ENCODE results near the gene CGNL1.

Gene CGNL1

GRCh38 chr15:57548835-57549234 is 172.5 kb downstream of the CGNL1 start:
- no peak for DNase-seq (ENCODE audit: low spot score)

DNA sequence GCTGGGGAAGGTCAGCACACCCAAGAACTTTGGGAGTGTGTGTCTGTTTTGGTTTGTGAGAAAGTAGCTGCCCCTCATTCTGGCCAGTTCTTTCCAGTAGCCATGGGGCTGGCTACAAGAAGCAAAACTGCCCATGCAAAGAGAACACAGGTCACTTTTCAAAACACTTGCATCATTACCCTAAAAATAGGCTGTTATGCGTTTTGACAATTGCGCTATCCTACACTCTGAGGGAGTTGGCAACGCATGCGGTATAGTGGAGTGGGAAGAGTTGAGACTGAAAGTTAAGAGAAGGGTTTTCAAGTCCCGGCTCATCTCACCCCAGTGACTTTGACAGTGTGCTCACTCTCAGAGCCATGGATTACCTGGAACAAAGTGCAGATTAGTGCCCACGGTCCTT is 173.6 kb downstream of the CGNL1 start:
- DNase-seq (ENCODE audit: low spot score): no peak

DNA sequence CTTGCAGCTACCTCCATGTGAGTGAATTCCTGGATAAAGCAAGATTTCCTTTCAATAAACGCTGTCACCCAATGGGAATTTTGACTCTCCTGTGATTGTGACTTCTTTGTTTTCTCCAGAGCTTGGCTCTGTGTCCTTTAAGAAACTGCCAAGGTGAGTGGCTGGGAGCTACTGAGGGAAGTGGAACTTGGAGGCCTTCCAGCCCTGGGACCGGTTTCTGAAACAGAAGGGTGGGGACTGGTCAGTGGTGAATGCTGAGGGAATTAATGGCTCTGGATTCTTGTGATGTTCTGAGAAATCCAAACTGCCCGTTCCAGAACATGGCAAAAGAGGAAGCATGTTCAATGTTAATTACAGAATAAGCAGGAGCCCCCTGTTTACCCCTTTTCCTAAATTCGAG is 174.3 kb downstream of the CGNL1 start:
- no peak for DNase-seq (ENCODE audit: low spot score)

GRCh38 chr15:57551715-57552677 is 175.7 kb downstream of the CGNL1 start:
- DNase-seq (ENCODE audit: low spot score): no peak

GRCh38 chr15:57552678-57553334 is 176.5 kb downstream of the CGNL1 start:
- DNase-seq (ENCODE audit: low spot score): no peak

GRCh38 chr15:57553526-57553925 is 177.2 kb downstream of the CGNL1 start:
- DNase-seq (ENCODE audit: low spot score): no peak

DNA sequence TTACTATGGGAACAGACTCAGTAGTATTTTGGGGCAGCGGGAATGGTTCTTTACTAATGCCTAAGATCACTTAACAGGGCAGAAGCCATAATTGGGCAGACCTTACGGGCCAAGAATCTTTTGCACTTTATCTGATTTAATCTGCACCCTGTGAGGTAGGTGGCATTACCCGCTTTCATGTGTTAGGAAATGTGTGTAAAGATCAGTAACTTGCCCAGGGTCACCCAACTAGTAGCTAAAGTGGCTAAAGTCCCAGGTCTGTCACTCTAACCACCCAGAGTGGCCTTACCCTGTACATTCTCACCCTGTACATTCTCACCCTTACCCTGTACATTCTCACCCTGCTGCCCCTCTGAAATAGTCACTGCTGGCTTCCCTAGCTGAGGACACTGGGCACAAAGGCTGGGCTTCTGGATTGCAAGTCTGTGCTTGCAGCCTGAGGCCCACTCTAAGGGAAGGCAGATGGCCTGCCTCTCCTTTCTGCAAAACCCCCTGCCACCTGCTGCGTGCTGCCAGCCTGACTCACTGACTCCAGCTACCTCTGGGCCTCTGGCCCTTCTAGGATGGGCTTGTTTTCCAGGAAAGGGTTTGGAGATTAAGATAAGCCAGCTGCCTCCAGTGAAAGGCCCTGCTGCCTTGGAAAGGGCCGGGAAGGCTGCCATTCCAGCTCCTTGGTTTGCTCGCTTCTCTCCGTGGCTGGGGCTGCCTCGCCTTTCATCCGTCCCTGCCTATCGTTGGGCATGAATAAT is 177.9 kb downstream of the CGNL1 start:
- DNase-seq (ENCODE audit: low spot score): no peak

DNA sequence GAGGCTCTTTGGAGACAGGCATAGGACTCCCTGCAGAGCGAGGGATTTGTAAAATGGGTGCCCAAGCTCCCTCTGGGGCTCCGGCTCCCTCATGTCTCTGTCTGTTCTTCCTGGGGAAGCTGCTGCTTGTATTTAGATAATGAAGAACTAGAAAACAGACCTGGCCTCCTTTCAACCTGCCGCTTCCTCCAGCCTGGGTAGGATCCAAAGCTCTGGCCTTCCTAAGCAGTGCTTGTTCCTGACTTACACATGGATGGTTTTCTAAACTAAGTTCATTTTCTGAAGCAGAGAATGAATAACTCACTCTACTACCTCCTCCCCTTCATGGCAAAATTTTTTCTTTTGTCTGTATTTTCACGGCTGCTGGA is 178.5 kb downstream of the CGNL1 start:
- DNase-seq (ENCODE audit: low spot score): no peak

- DNase-seq (ENCODE audit: low spot score): no peak
Measured at GRCh38 chr15:57555270-57555669, 179.0 kb downstream of the CGNL1 start.

DNA sequence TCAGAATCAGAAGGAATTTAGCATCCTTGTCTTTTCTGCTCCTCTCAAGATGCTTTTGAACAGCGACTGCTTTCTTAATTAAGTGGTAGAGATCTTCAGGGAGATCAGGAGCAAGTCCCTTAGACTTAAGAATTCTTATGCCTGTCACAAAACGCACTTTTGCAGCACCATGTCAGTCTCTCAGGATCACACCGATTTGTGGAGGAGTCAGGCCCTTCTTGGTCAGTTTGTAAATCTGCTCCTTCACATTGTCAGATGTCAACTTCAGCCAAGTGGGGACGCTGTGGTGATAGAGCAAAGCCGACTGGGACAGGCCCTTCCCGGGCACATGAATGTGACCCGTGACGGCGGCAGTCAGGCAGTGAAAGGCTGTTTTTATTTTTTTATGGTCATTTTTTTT is 179.7 kb downstream of the CGNL1 start:
- no peak for DNase-seq (ENCODE audit: low spot score)

- no peak for DNase-seq (ENCODE audit: low spot score)
Measured at GRCh38 chr15:57557267-57557666, 181.0 kb downstream of the CGNL1 start.

DNA sequence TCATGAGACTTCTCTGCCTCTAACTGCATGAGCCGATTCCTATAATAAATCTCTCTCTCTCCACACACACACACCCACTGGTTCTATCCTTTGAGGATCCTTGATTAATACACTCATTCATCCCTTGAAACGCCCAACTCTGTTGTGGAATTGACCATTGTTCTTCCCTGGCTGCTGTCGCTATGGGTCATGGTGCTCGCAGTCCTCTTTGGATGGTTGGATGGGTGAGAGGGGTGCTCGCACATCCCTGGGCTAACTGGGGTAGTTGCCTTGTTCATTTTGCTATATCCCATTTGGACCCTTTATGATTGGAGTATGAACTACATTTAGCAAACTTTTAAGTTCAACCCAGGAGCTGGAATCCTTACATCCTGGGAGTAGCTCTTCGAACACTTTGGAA is 181.5 kb downstream of the CGNL1 start:
- DNase-seq (ENCODE audit: low spot score): no peak

DNA sequence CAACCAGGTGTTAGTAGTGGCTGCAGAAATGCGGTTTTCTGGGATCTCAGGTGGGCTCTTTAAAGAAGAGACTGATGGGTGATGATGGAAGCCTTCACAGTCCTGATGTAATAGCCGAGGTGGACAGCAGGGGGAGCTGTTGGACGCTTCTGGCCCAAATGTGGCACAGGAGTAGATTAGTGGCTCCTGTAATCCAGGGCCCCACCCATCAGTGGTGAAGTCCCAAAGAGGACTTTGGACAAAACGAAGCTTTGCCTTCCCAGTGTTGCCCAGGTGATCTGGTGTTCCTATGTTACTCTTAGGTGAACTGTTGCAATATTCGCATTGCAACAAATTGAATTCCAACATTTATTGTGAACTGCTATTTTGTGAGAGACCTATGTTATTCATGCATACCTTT is 183.6 kb downstream of the CGNL1 start:
- DNase-seq (ENCODE audit: low spot score): peak; percentile 74

DNA sequence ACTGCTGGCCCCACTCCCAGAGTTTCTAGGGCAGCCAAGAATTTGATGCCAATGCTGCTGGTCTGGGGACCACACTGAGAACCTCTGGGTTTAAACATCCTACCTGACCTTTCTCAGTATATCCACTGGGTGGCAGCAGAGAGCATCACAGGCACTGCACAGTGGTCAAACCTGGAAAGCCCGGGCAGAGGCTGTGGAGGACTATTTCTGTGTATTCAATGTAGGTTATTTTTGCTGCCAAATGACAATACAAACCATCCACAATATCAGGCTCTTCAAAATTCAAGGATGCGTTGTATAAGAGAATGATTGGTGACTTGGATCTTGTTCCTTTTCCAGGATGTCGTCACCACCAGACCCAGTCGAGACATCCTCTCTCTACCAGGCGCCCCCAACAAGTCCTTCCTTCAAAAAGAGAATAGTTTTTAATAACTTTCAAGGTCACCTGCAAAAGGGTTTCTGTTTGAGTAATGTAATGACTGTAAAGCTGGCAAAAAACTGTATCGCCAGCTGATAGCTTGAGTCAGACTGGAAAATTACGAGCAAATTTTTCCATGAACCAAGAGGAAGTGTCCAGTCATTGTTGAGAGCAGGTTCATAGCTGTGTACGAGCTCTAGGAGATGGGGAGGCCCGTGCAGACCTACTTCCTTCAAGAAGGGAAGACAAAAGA is 184.9 kb downstream of the CGNL1 start:
- DNase-seq (ENCODE audit: low spot score): peak; percentile 83

GRCh38 chr15:57562196-57562769 is 186.0 kb downstream of the CGNL1 start:
- no peak for DNase-seq (ENCODE audit: low spot score)

- DNase-seq (ENCODE audit: low spot score): no peak
Measured at GRCh38 chr15:57563416-57563815, 187.1 kb downstream of the CGNL1 start.

DNA sequence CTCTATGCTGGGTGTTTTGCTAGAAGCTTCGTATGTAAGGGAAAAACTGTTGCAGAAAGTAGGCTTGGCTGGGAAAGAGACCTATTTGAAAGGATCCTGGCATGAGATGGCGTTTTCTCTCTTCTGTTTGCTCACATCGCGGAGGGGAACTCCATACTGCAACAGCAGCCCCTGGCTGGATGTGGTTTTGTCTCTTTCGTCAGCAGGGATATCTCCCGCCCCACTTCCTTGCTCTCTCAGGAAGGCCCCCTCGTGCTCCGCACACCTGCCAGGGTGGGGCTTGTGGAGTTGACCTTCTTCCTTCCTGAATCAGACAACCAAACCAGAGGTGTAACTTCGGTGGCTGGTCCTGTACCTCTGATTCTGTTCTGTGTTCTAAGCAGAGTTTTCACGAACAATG is 189.0 kb downstream of the CGNL1 start:
- DNase-seq (ENCODE audit: low spot score): no peak

GRCh38 chr15:57566834-57567233 is 190.5 kb downstream of the CGNL1 start:
- no peak for DNase-seq (ENCODE audit: low spot score)

GRCh38 chr15:57567891-57568290 is 191.6 kb downstream of the CGNL1 start:
- no peak for DNase-seq (ENCODE audit: low spot score)

DNA sequence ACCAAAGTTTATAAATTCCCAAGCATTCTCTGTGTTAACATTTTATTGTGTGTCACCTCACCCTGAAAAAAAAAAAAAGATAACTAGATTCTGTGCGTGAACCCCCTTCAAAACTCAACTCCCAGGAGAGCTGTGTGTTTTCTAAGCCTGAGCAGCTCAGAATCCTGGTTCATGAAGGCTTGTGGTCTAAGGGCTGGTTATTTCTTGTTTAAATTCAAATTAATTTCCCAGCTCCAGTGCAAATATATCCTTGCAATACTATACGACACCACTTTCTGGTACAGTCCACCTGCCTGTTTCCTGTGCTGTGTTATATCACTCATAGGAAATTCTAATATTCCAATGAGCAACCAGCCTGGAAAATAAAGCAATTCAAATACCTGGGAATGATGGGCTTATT is 192.0 kb downstream of the CGNL1 start:
- DNase-seq (ENCODE audit: low spot score): no peak

DNA sequence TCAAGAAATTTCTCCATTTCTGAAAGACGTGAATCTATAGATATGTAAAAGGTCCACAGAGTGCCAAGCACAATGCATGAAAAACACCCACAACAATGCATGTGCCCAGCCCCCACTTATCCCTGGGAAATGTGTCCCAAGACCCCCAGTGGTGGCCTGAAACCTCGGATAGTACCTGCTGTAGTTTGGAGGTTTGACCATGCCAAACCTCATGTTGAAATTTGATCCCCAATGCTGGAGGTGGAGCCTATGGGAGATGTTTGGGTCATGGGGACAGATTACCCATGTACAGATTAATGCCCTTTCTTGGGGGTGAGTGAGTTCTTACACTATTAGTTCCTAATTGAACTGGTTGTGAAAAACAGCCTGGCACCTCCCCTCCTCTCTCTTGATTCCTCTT is 194.0 kb downstream of the CGNL1 start:
- no peak for DNase-seq (ENCODE audit: low spot score)

GRCh38 chr15:57570994-57571393 is 194.7 kb downstream of the CGNL1 start:
- DNase-seq (ENCODE audit: low spot score): no peak

Measured in NAMALWA (cell line).